Raji (cell line): ENCODE results near the gene CFAP251.

Source experiments
- POLR2A ChIP-seq: IDR thresholded peaks from 2 replicates; pipeline ENCODE4 v1.6.1; 2011; ENCODE audit warnings: low read depth, low read length, control low read depth; ENCODE audit not compliant: insufficient read depth

Gene CFAP251

DNA sequence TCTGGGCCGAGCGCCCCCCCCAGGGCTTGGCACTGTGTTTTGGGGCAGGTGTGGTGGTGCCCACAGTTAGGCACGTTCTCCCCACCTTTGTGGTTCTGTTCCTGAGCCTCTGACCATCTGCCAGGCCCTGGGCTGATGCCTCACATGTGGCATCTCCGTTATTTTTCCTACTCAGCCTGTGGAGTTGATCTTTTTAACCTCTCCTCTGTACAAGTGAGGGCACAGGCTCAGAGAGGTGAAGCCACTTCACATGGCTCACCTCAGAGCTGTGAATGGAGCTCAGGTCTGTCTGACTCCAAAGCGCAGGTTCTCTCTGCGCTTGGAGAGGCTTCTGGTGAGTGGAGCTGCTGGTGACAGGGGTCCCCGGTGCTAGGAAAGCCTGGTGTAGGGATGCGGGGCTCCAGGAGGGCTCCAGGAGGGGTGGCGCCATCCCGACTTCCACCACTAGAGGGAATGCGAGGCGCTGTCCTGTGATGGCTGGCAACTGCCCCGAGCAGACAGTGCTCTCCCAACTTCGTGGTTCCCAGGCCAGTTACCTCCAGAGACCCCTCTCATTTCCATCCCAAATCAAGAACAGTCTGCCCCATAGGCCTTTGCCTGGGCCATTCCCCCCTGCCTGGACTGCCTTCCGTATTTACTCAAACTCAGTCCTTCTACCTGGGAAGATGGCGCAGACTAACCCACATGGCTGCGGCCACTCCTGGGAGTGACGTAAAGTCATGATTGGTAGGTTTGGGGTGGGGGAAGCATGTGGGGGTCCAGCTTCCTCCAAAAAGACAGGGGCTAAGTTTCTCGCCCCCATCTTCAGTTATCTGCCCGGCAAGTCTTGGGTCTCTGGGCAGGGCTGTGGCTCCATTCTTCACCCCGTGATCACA, 113.2 kb downstream of the CFAP251 start:
- no peak for TF ChIP-seq POLR2A

- 0 out of 2 replicates have a peak, but pooled peaks have one; percentile 33 for TF ChIP-seq POLR2A
Observed at GRCh38 chr12:122032580-122032979, 114.2 kb downstream of the CFAP251 start.

DNA sequence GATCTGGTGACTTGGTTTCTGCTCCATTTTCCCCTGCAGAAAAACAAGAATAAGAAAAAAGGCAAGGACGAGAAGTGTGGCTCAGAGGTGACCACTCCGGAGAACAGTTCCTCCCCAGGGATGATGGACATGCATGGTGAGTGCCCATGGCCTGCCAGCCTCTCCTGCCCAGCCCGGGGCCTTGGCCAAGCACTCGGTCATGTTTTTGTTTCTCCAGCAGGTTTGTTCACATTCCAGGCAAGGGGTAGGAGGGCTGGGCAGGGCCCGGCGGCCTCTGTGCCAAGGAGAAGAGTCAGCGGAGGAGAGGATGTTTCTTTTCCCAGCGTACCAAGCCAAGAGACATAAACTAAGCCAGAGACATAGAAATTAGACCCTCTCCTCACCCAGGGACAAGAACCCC, 116.9 kb downstream of the CFAP251 start:
- TF ChIP-seq POLR2A, result no peak

- TF ChIP-seq POLR2A, result no peak
Observed at GRCh38 chr12:122036153-122036552, 117.8 kb downstream of the CFAP251 start.

- TF ChIP-seq POLR2A, result no peak
Observed at GRCh38 chr12:122040579-122041386, 122.4 kb downstream of the CFAP251 start.

GRCh38 chr12:122042910-122043309, 124.5 kb downstream of the CFAP251 start:
- TF ChIP-seq POLR2A, result no peak

GRCh38 chr12:122043476-122043875, 125.1 kb downstream of the CFAP251 start:
- TF ChIP-seq POLR2A, result no peak

GRCh38 chr12:122045262-122045661, 126.9 kb downstream of the CFAP251 start:
- no peak for TF ChIP-seq POLR2A

DNA sequence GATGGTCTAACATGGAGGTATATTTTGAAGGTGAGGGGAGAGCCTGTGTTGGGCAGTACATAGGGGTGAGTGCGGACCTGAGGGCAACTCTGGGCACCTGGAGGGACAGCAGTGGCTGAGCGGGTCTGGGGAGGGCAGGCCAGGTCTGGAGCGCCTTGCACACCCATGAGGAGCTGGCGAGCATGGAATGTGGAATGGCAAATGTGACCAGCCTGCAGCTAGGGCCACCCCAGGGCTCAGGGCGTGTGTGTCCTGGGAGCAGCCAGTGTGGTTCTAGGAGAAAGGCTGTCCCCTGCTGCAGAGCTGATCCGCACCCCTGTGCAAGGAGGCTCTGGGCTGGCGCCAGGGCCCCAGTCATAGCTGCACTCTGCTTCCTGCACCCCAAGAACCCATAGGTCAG, 127.8 kb downstream of the CFAP251 start:
- TF ChIP-seq POLR2A, result no peak

GRCh38 chr12:122048151-122048550, 129.8 kb downstream of the CFAP251 start:
- TF ChIP-seq POLR2A, result no peak

GRCh38 chr12:122049827-122050226, 131.4 kb downstream of the CFAP251 start:
- no peak for TF ChIP-seq POLR2A

DNA sequence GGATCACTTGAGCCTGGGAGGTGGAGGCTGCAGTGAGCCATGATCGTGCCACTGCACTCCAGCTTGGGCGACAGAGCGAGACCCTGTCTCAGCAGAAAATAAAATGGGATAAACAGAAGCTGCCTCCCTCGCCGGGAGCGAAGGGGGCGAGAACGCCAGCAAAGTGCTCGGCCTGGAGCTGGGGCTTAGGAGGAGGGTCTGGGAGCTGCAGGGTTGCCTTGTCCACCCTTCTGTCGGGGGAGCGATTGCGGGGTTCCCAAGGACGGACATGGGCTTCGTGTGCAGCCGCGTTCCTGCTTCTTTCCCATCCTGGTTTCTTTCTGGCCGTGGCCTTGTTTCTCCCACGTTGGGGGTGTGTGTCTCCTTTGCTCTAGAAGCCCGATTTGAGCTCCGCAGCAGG, 132.3 kb downstream of the CFAP251 start:
- no peak for TF ChIP-seq POLR2A

DNA sequence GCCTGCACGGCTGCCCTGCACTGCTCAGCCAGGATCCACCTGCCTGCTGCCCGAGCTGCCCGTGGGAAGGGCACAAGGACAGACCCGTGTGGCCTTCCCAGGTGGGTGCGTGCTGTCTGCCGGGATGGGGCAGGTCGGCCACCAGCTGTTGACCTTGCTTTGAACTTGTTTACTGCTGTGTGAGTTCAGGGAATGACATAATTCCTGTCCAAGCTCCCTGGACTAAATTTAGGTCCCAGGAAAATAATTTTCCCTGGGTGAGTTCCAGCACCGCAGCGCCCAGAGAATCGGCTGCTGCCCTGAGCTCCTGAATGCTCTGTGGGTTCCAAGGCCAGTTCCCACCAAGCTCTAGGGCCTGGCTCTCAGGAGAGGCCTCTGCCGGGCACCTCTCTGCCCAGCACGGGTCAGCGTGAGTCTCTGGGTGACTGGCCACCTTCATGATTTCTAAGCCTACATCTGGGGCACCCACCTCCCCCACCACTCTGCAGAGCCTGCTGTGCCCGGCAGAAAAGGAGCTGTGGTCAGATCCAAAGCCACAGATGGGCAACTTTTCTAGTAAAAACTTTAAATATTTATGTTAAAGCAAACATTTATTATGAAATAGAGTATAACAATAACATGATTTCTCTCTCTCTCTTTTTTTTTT, 133.0 kb downstream of the CFAP251 start:
- no peak for TF ChIP-seq POLR2A

GRCh38 chr12:122052285-122052684, 133.9 kb downstream of the CFAP251 start:
- TF ChIP-seq POLR2A, result no peak
